Osteoblast (primary cell): ENCODE measurements around the gene NOXA1. TPM values are rescaled to one million over a fixed set of nuclear protein-coding genes. Genes with fewer than 3 reads are reported as not detected.
A peak's percentile ranks its signal among the peaks of the same experiment; 100 is the strongest.

Experiments
- DNase-seq: peaks from one replicate; pipeline ENCODE4 v3.0.0; 2011; ENCODE audit warnings: low spot score, mixed read lengths; ENCODE audit not compliant: insufficient read length; ENCODE audit errors: missing footprints
- H2AFZ ChIP-seq: 2 replicates; pipeline ENCODE4 v1.6.0; 2011; ENCODE audit warnings: mild to moderate bottlenecking, low read length
- H3K27ac ChIP-seq: 2 replicates; pipeline ENCODE4 v1.5.1; 2011; ENCODE audit warnings: mild to moderate bottlenecking, low read depth, low read length, moderate library complexity
- H3K27me3 ChIP-seq: 2 replicates; pipeline ENCODE4 v1.6.0; 2012; ENCODE audit warnings: mild to moderate bottlenecking, control low read depth, inconsistent platforms, low read length, moderate library complexity; ENCODE audit not compliant: insufficient read depth
- H3K36me3 ChIP-seq: 2 replicates; pipeline ENCODE4 v1.5.1; 2011; ENCODE audit warnings: mild to moderate bottlenecking, low read length, control low read depth, moderate library complexity; ENCODE audit not compliant: insufficient read depth
- H3K4me1 ChIP-seq: 2 replicates; pipeline ENCODE4 v1.5.1; 2011; ENCODE audit warnings: mild to moderate bottlenecking, low read length, control low read depth, moderate library complexity; ENCODE audit not compliant: insufficient read depth
- H3K4me2 ChIP-seq: 2 replicates; pipeline ENCODE4 v1.6.0; 2011; ENCODE audit warnings: mild to moderate bottlenecking, low read length; ENCODE audit not compliant: insufficient read depth
- H3K4me3 ChIP-seq: fragments of 200-600 bp; sonication (generic); 3 replicates; pipeline ENCODE4 v1.5.1; 2012; ENCODE audit warnings: mild to moderate bottlenecking, low read length, inconsistent platforms; ENCODE audit not compliant: insufficient read depth
- H3K79me2 ChIP-seq: 2 replicates; pipeline ENCODE4 v1.6.0; 2012; ENCODE audit warnings: mild to moderate bottlenecking, low read length, control low read depth, inconsistent platforms; ENCODE audit not compliant: insufficient read depth
- H3K9me3 ChIP-seq: 2 replicates; pipeline ENCODE4 v1.5.1; 2011; ENCODE audit warnings: low read depth, low read length, control low read depth
- H4K20me1 ChIP-seq: 2 replicates; pipeline ENCODE4 v1.6.0; 2012; ENCODE audit warnings: mild to moderate bottlenecking, low read length, control low read depth; ENCODE audit not compliant: insufficient read depth
- CTCF ChIP-seq: IDR thresholded peaks from 2 replicates; pipeline ENCODE4 v1.5.1; 2011; ENCODE audit warnings: mild to moderate bottlenecking, low read depth, low read length, moderate library complexity; ENCODE audit errors: extremely low read depth
- total RNA-seq: library from RNA; depleted of rRNA; stranded (reverse); fragments of >200 nt; gene quantifications from 2 replicates; pipeline ENCODE4 v1.2.3, GENCODE V29; 2012

The NOXA1 gene
- total RNA-seq, 1 donor: 0.36 TPM

GRCh38 chr9:137421838-137422603 is 1.2 kb upstream of the NOXA1 start:
- Histone ChIP-seq H2AFZ (peak overlapping the region; percentile 96), H3K4me1 (peaks cover 12% of the 10 kb centered on the region), H4K20me1 (no peaks in the 10 kb centered on the region), H3K4me2 (peak overlapping the region; percentile 99), H3K79me2 (peaks cover 20% of the 10 kb centered on the region), H3K36me3 (no peaks in the 10 kb centered on the region), H3K27me3 (no peaks in the 10 kb centered on the region), H3K9me3 (no peaks in the 10 kb centered on the region), H3K27ac (peak overlapping the region; percentile 41), H3K4me3 (peak overlapping the region; percentile 87)
- no peak for TF ChIP-seq CTCF
- peak; percentile 79 for DNase-seq

DNA sequence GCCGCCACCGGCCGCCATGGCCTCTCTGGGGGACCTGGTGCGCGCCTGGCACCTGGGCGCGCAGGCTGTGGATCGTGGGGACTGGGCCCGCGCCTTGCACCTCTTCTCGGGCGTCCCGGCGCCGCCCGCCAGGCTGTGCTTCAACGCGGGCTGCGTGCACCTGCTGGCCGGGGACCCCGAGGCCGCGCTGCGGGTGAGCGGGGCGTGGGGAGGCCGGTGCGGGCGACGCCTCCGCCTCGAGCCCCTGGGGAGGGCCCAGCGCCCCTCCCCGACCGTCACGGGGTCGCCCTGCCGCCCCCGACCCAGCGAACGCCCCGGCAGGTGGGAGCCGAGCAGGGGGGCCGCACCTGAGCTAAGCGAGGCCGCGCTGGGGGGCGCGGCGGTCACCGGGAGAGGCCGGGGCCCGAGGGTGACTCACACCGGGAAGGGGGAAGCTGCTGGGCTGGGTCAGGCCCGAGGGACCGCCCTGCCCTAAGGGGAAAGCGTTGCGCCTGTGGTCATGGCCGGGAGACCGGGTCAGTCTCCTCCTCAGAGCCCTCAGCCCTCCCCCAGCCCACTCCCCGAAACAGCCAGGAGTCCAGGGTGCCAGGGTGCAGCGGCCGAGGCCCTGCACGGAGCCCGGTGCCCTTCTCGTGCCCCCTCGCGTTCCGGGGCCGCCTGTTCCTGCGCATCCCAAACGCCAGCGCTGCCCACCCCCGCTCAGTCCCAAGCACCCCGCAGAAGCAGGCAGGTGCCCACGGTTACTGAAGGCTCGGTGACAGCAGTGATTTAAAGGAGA is 510 bp downstream of the NOXA1 start:
- DNase-seq: peak; percentile 91
- peak overlapping the region; percentile 87 for H3K4me3 ChIP-seq
- peaks cover 20% of the 10 kb centered on the region for H3K79me2 ChIP-seq
- TF ChIP-seq CTCF: no peak
- H3K36me3 ChIP-seq: no peaks in the 10 kb centered on the region
- peaks cover 12% of the 10 kb centered on the region for H3K4me1 ChIP-seq
- no peaks in the 10 kb centered on the region for H4K20me1 ChIP-seq
- peak overlapping the region; percentile 74 for H2AFZ ChIP-seq
- H3K27ac ChIP-seq: no peak overlapping the region
- no peaks in the 10 kb centered on the region for H3K9me3 ChIP-seq
- no peaks in the 10 kb centered on the region for H3K27me3 ChIP-seq
- H3K4me2 ChIP-seq: peak overlapping the region; percentile 69

DNA sequence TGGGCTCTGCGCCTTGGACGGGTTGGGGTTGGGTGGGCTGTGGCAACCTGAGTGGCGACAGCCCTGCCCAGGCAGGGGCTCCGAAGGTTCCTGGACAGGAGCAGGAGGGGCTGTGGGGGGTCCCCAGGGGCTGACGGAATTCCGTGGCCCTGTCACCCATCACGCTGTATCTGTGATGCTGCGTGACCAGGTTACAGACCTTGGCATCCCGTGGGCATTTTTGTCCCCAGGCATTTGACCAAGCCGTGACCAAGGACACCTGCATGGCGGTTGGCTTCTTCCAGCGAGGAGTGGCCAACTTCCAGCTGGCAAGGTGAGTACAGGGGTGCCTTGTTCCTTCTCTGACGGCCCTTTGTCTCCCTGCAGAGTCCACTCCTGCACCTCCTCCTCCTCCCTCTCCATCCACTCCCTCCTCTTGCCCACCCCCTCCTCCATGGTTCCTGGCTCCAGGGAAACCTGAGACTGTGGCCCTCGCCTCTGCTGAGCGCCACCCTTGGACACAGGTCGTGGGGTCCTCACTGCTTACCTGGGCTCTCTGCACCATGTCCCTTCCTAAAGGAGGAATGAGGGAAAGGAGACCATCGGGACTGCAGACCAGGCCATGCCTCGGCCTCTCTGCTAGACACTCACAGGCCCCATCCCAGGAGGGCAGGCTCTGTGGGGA is 3.0 kb downstream of the NOXA1 start:
- peaks cover 13% of the 10 kb centered on the region for H3K79me2 ChIP-seq
- H3K27ac ChIP-seq: no peak overlapping the region
- H3K4me3 ChIP-seq: no peak overlapping the region
- H3K36me3 ChIP-seq: no peaks in the 10 kb centered on the region
- no peak overlapping the region for H2AFZ ChIP-seq
- H3K4me2 ChIP-seq: no peak overlapping the region
- no peak for DNase-seq
- H3K4me1 ChIP-seq: peaks cover 12% of the 10 kb centered on the region
- no peaks in the 10 kb centered on the region for H3K27me3 ChIP-seq
- no peaks in the 10 kb centered on the region for H3K9me3 ChIP-seq
- no peaks in the 10 kb centered on the region for H4K20me1 ChIP-seq
- no peak for TF ChIP-seq CTCF
